Amniotic epithelial cell (primary cell): Measurements from ENCODE around the gene DGKI.

Source experiments
- DNase-seq: peaks from one replicate; pipeline ENCODE4 v3.0.0-alpha.2; 2010; ENCODE audit warnings: low read depth

The DGKI gene

GRCh38 chr7:137787301-137787976 is 59.3 kb downstream of the DGKI start:
- DNase-seq, result no peak

DNA sequence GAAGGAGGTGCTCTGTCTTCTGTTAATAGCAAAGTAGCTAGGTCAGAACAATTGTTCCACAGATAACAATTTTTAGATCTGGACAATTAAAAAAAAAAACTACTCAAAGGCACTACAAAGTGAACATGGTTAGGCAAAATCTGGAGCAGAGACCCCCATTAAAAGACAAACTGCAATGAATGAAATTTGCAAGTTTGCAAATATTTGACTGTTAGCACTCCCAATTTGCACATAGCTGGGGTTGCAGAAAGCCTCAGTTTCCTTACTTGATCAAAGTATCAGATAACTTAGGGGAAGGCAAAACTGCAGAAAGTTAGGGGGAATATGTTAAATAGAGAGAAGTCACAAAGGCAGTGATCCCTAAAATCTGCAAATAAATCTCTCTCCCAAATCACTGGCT is 68.3 kb downstream of the DGKI start:
- DNase-seq, result no peak

- DNase-seq, result peak; percentile 10
Observed at GRCh38 chr7:137774793-137775201, 72.0 kb downstream of the DGKI start.

DNA sequence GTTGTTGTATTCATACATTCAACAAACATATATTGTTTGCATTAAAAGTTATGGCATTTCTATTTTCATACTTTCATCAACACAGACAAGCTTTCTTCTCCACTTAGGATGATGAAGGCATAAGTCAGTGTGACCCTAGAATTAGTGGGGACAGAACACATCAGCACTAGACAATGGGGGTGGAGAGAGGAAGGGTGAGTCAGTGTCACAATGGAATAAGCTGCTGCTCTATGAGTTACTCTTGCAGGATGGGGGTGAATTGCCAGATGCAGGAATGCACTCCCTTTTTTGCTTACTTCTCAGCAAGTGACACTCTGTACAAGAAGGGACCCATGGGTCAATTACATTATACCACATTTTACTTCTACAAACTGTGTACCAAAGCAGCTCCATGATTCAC is 74.0 kb downstream of the DGKI start:
- DNase-seq, result peak; percentile 37

DNA sequence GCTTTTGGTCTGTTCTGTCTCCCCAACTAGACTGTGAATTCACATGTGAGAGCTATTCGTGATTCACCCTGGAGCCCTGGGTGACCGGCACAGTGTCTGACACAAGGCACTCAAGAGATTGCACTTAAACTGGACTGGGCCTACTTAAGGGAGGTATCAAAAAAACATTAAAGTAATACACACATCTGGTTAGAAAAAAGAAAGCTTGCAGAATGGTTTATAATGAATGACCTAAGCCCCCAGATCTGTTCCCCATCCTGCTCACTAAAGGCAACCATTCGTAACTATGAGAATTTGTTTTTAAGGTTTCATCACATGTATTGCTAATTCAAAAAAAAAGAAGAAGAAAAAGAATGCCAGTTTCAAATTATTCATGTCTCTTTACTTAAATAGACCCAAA is 74.5 kb downstream of the DGKI start:
- DNase-seq, result peak; percentile 40

GRCh38 chr7:137771679-137772078 is 75.1 kb downstream of the DGKI start:
- peak; percentile 46 for DNase-seq

GRCh38 chr7:137771273-137771672 is 75.5 kb downstream of the DGKI start:
- peak; percentile 27 for DNase-seq

DNA sequence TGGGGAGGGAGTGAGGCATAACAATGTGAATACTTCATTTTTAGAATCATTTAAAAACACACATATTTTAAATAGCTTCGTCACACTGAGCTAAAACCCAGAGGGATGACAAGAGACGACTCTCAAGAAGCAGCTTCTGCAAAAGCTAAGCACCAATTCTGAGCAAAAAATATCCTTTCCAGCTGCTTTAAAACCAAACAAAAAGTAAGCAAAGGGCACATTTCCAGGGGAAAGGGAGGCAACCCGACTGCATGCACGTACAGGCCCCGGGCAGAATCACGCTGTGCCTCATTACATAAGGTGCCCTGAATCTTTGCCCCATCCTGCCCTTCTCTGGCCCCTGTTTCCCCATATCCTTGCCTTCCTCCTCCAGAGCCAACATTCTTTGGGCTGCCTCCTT is 78.4 kb downstream of the DGKI start:
- no peak for DNase-seq

DNA sequence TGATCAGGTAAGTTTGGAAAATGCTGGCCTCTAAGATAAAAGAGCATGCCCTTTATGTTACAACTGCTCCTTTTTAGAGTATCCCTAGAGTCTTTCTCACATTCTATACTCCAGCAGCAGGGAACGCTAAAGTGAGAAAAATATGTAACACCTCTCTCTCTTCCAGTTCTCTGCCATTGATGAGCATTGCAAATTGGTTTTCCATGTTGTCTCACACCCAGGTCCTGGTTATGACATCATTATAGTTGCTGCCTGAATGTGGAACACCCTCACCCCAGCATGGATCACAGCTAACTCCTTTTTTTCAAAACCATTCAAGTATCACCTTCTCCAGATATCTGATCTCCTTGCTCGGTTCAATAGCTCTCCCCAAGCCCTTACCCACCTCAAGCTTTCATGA is 84.4 kb downstream of the DGKI start:
- no peak for DNase-seq

GRCh38 chr7:137760111-137760510 is 86.7 kb downstream of the DGKI start:
- DNase-seq, result peak; percentile 53

GRCh38 chr7:137757146-137757925 is 89.4 kb downstream of the DGKI start:
- DNase-seq, result peak; percentile 65

DNA sequence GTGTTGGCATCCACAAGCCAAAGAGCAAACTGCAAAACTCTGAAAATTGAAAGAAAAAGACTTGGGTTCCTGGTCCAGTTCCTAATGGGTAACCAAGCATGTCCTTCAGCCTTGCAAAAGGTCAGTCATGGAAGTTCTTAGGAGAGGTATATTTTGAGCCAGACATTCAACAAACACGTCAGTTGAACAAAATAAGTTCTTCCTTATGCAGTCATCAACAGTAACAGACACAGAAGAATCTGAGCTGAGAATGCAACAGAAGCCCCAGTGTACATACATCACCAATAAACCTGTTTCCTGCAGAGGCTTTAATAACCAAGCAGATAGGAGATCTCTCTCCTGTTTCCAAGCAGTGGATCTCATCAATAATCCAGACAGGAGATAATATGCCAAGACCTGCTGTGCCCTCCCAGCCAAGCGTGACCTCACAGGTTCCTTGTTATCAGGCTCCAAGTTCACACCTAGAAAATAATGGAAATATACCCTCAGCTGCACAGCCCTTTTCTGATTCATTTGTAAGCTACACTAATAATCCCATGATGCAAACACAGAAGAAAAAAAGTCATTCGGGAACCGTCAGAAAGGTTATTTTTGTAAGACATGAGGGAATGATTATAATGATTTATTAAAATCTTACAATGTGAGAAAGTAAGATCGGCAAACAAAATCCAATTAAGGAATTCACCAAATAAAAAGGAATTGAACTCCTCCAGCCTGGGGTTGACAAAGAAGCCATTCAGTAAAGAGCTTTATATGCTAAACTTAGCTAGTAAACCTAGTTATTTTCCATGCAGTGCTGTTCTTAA is 90.7 kb downstream of the DGKI start:
- no peak for DNase-seq

DNA sequence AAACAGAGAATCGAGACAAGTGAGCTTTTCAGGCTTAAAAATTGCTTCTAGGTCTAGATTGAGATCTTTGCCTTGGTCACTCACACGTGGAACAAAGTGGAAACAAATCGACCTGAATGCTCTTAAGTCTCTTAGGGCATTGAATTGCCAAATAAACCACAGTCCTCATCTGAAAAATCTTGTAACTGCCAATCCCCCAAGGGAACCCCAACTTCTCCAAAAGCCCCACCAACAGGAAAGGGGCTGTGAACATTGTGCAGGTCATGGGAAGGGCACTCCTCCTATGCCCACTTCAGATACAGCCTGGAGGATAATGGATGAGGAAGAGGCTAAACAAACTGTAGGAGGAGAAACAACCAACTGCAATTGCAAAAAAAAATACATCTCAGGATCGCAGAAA is 91.3 kb downstream of the DGKI start:
- no peak for DNase-seq

DNA sequence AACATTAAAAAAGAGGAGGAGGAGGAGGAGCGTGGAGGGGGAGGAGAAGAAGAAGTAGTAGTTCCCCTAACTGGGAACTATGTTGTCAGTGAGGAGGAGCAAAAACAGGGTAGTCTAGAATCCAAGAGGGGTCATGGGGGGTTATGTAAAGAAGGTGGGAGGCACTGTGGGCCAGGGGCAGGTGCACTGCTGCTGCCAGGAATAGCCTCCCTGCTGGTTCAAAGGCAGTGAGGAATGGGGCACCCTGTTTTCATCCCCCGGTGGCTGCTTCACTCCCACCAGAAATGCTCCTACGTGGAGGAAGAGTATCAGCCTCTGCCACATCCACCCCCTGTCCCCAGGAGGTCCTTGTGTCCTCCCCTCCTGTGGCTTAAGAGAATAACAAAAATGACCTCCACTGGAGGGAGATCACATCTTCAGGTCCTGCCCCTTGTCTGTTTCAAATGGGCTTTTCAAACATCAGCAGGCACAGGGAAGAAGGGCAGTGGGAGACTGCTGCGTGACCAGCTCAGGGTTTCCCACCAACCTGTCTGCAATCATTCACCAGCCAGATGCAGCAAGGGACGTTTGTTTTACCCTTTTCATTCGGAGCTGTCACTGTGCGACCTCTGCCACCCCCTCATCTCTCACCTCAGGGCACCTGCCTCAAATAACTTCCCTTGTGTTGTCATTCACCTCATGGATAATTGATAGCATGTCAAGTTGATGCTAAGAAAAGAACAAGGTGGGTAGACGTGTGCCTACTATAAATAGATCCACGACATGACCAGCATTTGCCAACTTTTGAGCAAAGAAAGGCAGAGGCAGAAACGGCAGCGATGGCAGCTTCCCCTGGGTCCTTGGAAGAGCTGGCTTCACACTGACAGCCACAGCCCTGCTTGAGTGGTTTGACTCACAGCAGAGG is 92.6 kb downstream of the DGKI start:
- DNase-seq, result no peak

DNA sequence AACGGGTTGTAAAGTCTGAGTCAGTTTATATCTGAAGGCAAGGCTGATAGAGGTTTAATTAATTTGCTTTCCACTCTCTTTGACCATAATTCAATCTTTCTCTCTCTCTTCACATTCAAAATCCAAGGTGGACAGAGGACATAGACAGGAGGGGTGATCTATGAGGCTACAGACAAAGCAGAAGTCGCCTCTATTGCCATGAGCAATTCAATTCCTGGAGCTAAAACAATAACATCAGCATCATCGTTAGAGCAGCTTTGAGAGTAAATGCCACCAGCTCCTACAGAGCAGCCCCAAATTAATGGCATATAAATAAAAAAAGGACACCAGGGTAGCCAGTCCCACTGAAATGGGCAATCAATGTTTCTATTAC is 93.2 kb downstream of the DGKI start:
- DNase-seq, result no peak

DNA sequence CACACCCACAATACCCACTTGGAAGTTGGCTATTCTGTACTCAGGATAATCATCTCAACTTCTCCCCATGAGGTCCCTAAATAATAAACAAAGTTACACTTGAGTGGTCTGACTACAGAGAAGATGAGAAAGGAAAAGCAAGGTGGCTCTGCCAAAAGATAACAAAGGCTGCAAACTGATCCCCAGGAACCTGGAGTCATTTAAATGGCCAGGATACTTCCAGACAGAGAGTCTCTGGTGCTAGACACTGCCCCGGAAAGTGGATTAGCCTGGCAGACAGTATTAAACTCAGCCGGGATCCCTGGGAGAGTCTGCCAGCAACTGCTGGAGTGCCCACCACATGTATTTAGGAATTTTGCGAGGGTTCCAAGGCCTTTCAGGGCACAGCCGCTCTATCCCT is 93.7 kb downstream of the DGKI start:
- DNase-seq, result no peak

DNA sequence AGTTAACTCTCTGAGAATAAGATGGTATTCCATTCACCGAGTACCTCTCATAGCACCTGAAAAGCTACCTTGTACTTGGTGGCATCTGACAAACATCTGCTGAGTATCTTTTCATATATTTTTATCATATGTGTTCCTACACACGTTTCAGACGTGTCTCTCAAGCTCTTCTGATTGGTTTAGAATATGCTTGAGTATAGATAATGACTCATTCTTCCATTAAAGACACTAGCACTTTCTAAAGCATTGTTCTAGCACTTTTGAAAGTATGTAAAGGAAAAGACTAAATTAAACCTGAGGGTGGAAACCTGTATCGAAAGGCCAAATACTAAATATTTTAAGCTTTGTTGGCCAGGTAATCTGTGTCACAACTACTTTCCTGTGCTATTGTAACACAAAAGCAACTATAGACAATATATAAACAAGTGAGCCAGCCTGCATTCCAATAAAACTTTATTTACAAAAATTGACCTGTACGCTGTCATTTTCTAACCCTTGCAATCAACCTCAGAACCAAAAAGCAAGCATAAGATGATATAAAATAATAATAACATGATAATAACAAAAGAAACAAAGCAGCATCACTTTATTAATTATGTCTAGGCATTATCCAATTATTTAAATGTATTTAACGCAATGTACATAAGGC is 95.3 kb downstream of the DGKI start:
- DNase-seq, result no peak

GRCh38 chr7:137747359-137748031 is 99.3 kb downstream of the DGKI start:
- DNase-seq, result no peak

DNA sequence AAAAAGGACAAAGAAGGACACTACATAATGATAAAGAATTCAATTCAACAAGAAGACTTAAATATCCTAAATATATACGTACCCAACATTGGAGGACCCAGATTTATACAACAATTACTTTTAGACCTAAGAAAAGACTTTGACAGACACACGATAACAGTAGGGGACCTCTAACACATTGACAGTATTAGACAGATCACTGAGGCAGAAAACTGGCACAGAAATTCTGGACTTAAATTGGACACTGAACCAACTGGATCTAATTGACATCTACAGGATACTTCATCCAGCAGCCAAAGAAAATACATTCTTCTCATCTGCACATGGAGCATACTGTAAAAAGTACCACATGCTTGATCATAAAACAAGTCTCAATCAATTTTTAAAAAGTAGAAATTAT is 103.8 kb downstream of the DGKI start:
- no peak for DNase-seq

- DNase-seq, result no peak
Observed at GRCh38 chr7:137742051-137742450, 104.7 kb downstream of the DGKI start.

DNA sequence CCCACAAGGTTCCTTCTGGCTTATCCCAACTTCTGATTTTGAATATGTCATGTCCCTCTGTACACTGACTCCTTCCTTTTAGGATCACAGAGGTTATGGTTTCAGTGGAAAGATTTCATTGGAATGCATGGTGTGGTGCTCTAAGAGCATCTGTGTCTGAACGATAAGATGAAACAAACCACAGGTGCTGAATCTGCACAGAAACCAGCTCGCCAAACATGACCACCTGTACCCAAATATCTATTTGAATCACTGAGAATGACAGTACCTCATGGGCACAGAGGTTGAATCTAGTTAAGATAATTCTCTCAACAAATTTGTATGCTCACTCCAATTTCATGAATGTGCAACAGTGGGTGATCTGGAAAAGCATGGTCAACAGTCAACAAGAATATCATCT is 105.3 kb downstream of the DGKI start:
- no peak for DNase-seq
